HepG2 (cell line): Measurements from ENCODE around the gene PLXNB2. TPM values are rescaled to one million over a fixed set of nuclear protein-coding genes. Genes with fewer than 3 reads are reported as not detected.

Source experiments
- EED ChIP-seq: sonication (generic); formaldehyde crosslinking; IDR thresholded peaks from 2 replicates; pipeline ENCODE4 v1.5.0; 2020; ENCODE audit warnings: mild to moderate bottlenecking, missing genetic modification reagents
- HCFC1 ChIP-seq: fragments of 150-350 bp; IDR thresholded peaks from 2 replicates; pipeline ENCODE4 v1.6.1; 2014; ENCODE audit warnings: low read depth, low read length
- MEIS2 ChIP-seq: sonication (generic); formaldehyde crosslinking; IDR thresholded peaks from 2 replicates; pipeline ENCODE4 v1.9.0; 2021; ENCODE audit warnings: mild to moderate bottlenecking, missing genetic modification reagents
- NR2C2 ChIP-seq: sonication (generic); formaldehyde crosslinking; IDR thresholded peaks from 2 replicates; pipeline ENCODE4 v1.4.0; 2020; ENCODE audit warnings: missing genetic modification reagents, mild to moderate bottlenecking, moderate library complexity, borderline replicate concordance
- RAD21 ChIP-seq: fragments of 450-650 bp; formaldehyde crosslinking; IDR thresholded peaks from 2 replicates; pipeline ENCODE4 v1.5.0; 2020; ENCODE audit warnings: mild to moderate bottlenecking
- SP140L ChIP-seq: sonication (generic); formaldehyde crosslinking; IDR thresholded peaks from 2 replicates; pipeline ENCODE4 v1.4.0; 2020; ENCODE audit warnings: missing genetic modification reagents, borderline replicate concordance
- ZSCAN29 ChIP-seq: sonication (generic); formaldehyde crosslinking; conservative IDR thresholded peaks from 2 replicates; pipeline ENCODE4 v1.4.0; 2020; ENCODE audit warnings: mild to moderate bottlenecking, missing genetic modification reagents
- polyA plus RNA-seq, 8 experiments: library from polyadenylated mRNA; depleted of rRNA in 3 of 8; stranded (reverse) in 7 of 8; unstranded in 1 of 8; fragments of >200 nt; fragmentation: Illumina TruSeq in 4 of 8; extraction: Trizol in 4 of 8; gene quantifications; 2 replicates each; pipeline versions ENCODE4 v1.2.1 to v1.2.3, GENCODE V29; 2011 to 2016; ENCODE audit warnings: low read depth in 4 of 8, missing spikeins in 1 of 8, mixed read lengths in 1 of 8; ENCODE audit not compliant: insufficient read depth in 1 of 8
- total RNA-seq, 5 experiments: library from RNA; depleted of rRNA; stranded (reverse); fragments of >200 nt; fragmentation: Illumina TruSeq; extraction: Trizol; gene quantifications; 2 replicates each; pipeline ENCODE4 v1.2.3, GENCODE V29; 2016; ENCODE audit warnings: low read depth in 1 of 5
- TF ChIP-seq, protein P1 (sequence below): sonication (generic); formaldehyde crosslinking; IDR thresholded peaks from 2 replicates; pipeline ENCODE4 v1.4.0; 2020; ENCODE audit warnings: missing genetic modification reagents, mild to moderate bottlenecking, borderline replicate concordance
- TF ChIP-seq, protein P2 (sequence below): sonication (generic); formaldehyde crosslinking; conservative IDR thresholded peaks from 2 replicates; pipeline ENCODE4 v1.8.1; 2023; ENCODE audit warnings: missing genetic modification reagents
- TF ChIP-seq, protein P3 (sequence below): sonication (generic); formaldehyde crosslinking; IDR thresholded peaks from 2 replicates; pipeline ENCODE4 v1.4.0; 2020; ENCODE audit warnings: missing genetic modification reagents

PLXNB2 gene
- total and polyA plus RNA-seq, 2 of the 13 experiments (the other 11 are each of a cell fraction or from before 2014, with no cell fraction given): 32.6 to 68.9 TPM

DNA sequence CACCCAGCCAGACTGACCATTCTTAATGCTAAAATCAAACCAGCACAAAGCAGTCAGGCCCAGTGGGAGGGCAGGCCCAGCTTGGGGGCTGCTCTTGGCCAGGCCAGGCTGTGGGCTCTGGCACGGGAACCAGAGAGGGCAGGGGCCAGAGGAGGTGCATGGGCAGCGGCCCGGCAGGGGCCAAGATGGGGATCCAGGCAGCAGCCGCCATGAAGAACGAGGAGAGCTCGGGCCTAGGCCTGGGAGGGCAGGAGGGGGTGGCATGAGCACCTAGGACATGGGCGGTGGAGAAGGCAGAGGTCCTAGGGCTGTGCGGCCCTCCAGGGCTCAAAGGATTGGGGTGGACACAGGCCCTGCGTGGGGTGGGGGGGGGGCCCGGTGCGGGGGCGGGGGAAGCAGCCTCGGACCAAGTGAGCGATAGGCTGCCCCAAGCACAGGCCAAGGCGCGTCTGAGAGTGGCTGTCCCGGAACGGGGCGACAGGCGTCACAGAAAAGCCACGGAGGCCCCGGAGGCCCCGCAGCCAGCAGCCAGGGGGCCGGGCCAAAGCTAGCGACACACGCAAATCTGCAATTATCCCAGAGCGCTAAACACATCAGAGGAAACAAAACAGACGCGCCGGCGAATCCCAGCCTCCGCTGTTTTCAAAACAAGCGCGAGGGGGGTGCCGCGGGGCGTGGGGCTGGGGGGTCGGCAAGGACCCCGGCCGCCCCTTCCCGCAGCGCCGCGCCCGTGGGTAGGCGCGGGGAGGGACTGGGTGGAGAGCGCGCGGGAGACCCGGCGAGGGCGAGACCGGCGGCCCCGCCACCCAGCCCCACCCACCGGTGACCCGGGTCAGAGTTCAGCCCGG is 8.3 kb downstream of the PLXNB2 start (continued):
- TF ChIP-seq, protein P1, sequence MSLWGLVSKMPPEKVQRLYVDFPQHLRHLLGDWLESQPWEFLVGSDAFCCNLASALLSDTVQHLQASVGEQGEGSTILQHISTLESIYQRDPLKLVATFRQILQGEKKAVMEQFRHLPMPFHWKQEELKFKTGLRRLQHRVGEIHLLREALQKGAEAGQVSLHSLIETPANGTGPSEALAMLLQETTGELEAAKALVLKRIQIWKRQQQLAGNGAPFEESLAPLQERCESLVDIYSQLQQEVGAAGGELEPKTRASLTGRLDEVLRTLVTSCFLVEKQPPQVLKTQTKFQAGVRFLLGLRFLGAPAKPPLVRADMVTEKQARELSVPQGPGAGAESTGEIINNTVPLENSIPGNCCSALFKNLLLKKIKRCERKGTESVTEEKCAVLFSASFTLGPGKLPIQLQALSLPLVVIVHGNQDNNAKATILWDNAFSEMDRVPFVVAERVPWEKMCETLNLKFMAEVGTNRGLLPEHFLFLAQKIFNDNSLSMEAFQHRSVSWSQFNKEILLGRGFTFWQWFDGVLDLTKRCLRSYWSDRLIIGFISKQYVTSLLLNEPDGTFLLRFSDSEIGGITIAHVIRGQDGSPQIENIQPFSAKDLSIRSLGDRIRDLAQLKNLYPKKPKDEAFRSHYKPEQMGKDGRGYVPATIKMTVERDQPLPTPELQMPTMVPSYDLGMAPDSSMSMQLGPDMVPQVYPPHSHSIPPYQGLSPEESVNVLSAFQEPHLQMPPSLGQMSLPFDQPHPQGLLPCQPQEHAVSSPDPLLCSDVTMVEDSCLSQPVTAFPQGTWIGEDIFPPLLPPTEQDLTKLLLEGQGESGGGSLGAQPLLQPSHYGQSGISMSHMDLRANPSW (CRISPR knock-in tag): no peak
- TF ChIP-seq RAD21 (CRISPR knock-in tag): no peak
- no peak for TF ChIP-seq ZSCAN29 (CRISPR knock-in tag)
- TF ChIP-seq NR2C2 (CRISPR knock-in tag): no peak
- TF ChIP-seq SP140L (CRISPR knock-in tag): no peak
- TF ChIP-seq, protein P2, sequence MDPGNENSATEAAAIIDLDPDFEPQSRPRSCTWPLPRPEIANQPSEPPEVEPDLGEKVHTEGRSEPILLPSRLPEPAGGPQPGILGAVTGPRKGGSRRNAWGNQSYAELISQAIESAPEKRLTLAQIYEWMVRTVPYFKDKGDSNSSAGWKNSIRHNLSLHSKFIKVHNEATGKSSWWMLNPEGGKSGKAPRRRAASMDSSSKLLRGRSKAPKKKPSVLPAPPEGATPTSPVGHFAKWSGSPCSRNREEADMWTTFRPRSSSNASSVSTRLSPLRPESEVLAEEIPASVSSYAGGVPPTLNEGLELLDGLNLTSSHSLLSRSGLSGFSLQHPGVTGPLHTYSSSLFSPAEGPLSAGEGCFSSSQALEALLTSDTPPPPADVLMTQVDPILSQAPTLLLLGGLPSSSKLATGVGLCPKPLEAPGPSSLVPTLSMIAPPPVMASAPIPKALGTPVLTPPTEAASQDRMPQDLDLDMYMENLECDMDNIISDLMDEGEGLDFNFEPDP: no peak
- TF ChIP-seq EED (CRISPR knock-in tag): no peak
- no peak for TF ChIP-seq MEIS2 (CRISPR knock-in tag)
- TF ChIP-seq HCFC1: no peak
- TF ChIP-seq, protein P3, sequence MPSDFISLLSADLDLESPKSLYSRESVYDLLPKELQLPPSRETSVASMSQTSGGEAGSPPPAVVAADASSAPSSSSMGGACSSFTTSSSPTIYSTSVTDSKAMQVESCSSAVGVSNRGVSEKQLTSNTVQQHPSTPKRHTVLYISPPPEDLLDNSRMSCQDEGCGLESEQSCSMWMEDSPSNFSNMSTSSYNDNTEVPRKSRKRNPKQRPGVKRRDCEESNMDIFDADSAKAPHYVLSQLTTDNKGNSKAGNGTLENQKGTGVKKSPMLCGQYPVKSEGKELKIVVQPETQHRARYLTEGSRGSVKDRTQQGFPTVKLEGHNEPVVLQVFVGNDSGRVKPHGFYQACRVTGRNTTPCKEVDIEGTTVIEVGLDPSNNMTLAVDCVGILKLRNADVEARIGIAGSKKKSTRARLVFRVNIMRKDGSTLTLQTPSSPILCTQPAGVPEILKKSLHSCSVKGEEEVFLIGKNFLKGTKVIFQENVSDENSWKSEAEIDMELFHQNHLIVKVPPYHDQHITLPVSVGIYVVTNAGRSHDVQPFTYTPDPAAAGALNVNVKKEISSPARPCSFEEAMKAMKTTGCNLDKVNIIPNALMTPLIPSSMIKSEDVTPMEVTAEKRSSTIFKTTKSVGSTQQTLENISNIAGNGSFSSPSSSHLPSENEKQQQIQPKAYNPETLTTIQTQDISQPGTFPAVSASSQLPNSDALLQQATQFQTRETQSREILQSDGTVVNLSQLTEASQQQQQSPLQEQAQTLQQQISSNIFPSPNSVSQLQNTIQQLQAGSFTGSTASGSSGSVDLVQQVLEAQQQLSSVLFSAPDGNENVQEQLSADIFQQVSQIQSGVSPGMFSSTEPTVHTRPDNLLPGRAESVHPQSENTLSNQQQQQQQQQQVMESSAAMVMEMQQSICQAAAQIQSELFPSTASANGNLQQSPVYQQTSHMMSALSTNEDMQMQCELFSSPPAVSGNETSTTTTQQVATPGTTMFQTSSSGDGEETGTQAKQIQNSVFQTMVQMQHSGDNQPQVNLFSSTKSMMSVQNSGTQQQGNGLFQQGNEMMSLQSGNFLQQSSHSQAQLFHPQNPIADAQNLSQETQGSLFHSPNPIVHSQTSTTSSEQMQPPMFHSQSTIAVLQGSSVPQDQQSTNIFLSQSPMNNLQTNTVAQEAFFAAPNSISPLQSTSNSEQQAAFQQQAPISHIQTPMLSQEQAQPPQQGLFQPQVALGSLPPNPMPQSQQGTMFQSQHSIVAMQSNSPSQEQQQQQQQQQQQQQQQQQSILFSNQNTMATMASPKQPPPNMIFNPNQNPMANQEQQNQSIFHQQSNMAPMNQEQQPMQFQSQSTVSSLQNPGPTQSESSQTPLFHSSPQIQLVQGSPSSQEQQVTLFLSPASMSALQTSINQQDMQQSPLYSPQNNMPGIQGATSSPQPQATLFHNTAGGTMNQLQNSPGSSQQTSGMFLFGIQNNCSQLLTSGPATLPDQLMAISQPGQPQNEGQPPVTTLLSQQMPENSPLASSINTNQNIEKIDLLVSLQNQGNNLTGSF (CRISPR knock-in tag): no peak
- TF ChIP-seq, all 625 proteins: peak for 0
